Activated effector memory CD4-positive, alpha-beta T cell treated with Interleukin-2 at 50 U/mL for 16 hours (primary cell): ENCODE measurements around the gene NRG2.

Source experiments
- DNase-seq: peaks from one replicate; pipeline ENCODE4 v3.0.0-alpha.2; 2020

NRG2 gene

GRCh38 chr5:139900546-139901250 lies 142.4 kb downstream of the NRG2 start:
- DNase-seq: no peak

- DNase-seq: no peak
Observed at GRCh38 chr5:139898981-139899380, 144.1 kb downstream of the NRG2 start.

- DNase-seq: no peak
Observed at GRCh38 chr5:139897982-139898381, 145.1 kb downstream of the NRG2 start.

- DNase-seq: no peak
Observed at GRCh38 chr5:139897342-139897741, 145.8 kb downstream of the NRG2 start.

GRCh38 chr5:139896718-139897117 lies 146.4 kb downstream of the NRG2 start:
- DNase-seq: no peak

GRCh38 chr5:139895647-139896046 lies 147.5 kb downstream of the NRG2 start:
- no peak for DNase-seq

GRCh38 chr5:139895046-139895445 lies 148.1 kb downstream of the NRG2 start:
- DNase-seq: no peak

- no peak for DNase-seq
Observed at GRCh38 chr5:139893873-139894272, 149.2 kb downstream of the NRG2 start.

- DNase-seq: no peak
Observed at GRCh38 chr5:139889410-139889809, 153.7 kb downstream of the NRG2 start.

- no peak for DNase-seq
Observed at GRCh38 chr5:139888370-139888769, 154.7 kb downstream of the NRG2 start.

- DNase-seq: no peak
Observed at GRCh38 chr5:139886213-139886612, 156.9 kb downstream of the NRG2 start.

- DNase-seq: no peak
Observed at GRCh38 chr5:139885857-139886208, 157.3 kb downstream of the NRG2 start.

GRCh38 chr5:139885172-139885856 lies 157.8 kb downstream of the NRG2 start:
- no peak for DNase-seq

- DNase-seq: no peak
Observed at GRCh38 chr5:139884734-139885133, 158.4 kb downstream of the NRG2 start.

GRCh38 chr5:139884144-139884543 lies 159.0 kb downstream of the NRG2 start:
- DNase-seq: no peak

GRCh38 chr5:139882961-139883539 lies 160.0 kb downstream of the NRG2 start:
- DNase-seq: no peak

- DNase-seq: no peak
Observed at GRCh38 chr5:139882316-139882715, 160.8 kb downstream of the NRG2 start.

GRCh38 chr5:139881143-139881733 lies 161.9 kb downstream of the NRG2 start:
- no peak for DNase-seq

GRCh38 chr5:139880416-139881142 lies 162.5 kb downstream of the NRG2 start:
- DNase-seq: no peak

- no peak for DNase-seq
Observed at GRCh38 chr5:139878093-139878492, 165.0 kb downstream of the NRG2 start.

- DNase-seq: no peak
Observed at GRCh38 chr5:139877129-139877597, 165.9 kb downstream of the NRG2 start.

GRCh38 chr5:139875957-139876356 lies 167.1 kb downstream of the NRG2 start:
- no peak for DNase-seq
